ENCODE data around the gene PLXNC1. TPM values are rescaled to one million over a fixed set of nuclear protein-coding genes. Genes with fewer than 3 reads are reported as not detected.

The PLXNC1 gene
- total and polyA plus RNA-seq, 2 donors (not counting 1 experiment from before 2014, with no cell fraction given) = 9.7 to 33.6 TPM

DNA sequence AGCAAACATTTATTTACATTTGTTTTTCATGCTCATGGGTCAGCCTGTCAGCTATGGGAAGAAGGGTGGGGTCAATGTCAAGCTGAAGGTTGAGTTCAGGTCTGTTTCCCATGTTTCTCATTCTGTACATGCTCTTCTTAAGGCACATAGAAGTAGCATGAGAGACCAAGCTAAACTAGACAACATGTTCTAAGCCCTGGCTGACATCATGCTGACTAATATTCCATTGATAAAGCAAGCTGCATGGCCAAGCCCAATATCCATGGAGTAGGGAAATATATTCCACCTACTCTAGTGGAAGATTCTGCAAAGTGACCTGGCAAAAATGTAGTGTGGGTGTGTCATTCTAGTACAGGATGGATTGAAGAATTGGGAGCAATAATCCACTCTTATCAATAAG is 44.1 kb downstream of the PLXNC1 start:
- no peak for ATAC-seq (ENCODE audit: low read depth)
- no peaks in the 10 kb centered on the region for H4K20me1 ChIP-seq (ENCODE audit: control insufficient read depth, insufficient read depth, low read length, poor library complexity, severe bottlenecking)
- H3K4me1 ChIP-seq (ENCODE audit: control insufficient read depth in 2 of 2, insufficient read depth in 2 of 2, low read length in 2 of 2) = peaks cover 0 to 4% of the 10 kb centered on the region in 2 donors
- no peak overlapping the region for H3K4me2 ChIP-seq (replicated peaks; ENCODE audit: low read depth, low read length, poor library complexity, severe bottlenecking)
- DNase-seq = no peak
- H3K79me2 ChIP-seq (ENCODE audit: control insufficient read depth, insufficient read depth, low read length) = peaks cover 29% of the 10 kb centered on the region
- CTCF ChIA-PET = interaction anchor here (0.9 to 1.7 kb wide), 3 partner anchors 15 to 18 kb away, joined by 3 to 7 read pairs (median 3); no protein-coding TSS in a partner anchor
- H2AFZ ChIP-seq (ENCODE audit: insufficient read depth, low read depth, low read length, poor library complexity, severe bottlenecking) = no peak overlapping the region
- no peak overlapping the region for H3K4me3 ChIP-seq (ENCODE audit: control extremely low read depth in 1 of 5, extremely low read depth in 1 of 5, insufficient read depth in 1 of 5, low read depth in 2 of 5, low read length in 4 of 5)
- Mint-ChIP-seq H3K4me1 (peaks cover 20% of the 10 kb centered on the region), H3K9me3 (ENCODE audit: insufficient read depth) (no peaks in the 10 kb centered on the region), H3K27me3 (no peaks in the 10 kb centered on the region), H3K27ac (no peak overlapping the region), H3K4me3 (no peak overlapping the region)
- intact Hi-C loops (cut with micrococcal nuclease) = no loop called here
- H3K36me3 ChIP-seq (replicated peaks in 1 of 2; ENCODE audit: control extremely low read depth in 1 of 2, control insufficient read depth in 1 of 2, extremely low read depth in 1 of 2, insufficient read depth in 2 of 2, low read length in 1 of 2) = peaks cover 0 to 57% of the 10 kb centered on the region in 2 experiments
- H3K27me3 ChIP-seq (replicated peaks in 1 of 4; ENCODE audit: control extremely low read depth in 1 of 4, control insufficient read depth in 3 of 4, insufficient read depth in 4 of 4, low read length in 3 of 4) = no peaks in the 10 kb centered on the region
- peaks cover 0 to 5% (median 0%) of the 10 kb centered on the region in 3 donors for H3K9me3 ChIP-seq (ENCODE audit: control extremely low read depth in 1 of 3, control insufficient read depth in 2 of 3, insufficient read depth in 1 of 3, low read length in 2 of 3)
- H3K9ac ChIP-seq (ENCODE audit: low read length) = no peak overlapping the region
- POLR2A ChIA-PET = no interaction called here
- TF ChIP-seq, protein P1, sequence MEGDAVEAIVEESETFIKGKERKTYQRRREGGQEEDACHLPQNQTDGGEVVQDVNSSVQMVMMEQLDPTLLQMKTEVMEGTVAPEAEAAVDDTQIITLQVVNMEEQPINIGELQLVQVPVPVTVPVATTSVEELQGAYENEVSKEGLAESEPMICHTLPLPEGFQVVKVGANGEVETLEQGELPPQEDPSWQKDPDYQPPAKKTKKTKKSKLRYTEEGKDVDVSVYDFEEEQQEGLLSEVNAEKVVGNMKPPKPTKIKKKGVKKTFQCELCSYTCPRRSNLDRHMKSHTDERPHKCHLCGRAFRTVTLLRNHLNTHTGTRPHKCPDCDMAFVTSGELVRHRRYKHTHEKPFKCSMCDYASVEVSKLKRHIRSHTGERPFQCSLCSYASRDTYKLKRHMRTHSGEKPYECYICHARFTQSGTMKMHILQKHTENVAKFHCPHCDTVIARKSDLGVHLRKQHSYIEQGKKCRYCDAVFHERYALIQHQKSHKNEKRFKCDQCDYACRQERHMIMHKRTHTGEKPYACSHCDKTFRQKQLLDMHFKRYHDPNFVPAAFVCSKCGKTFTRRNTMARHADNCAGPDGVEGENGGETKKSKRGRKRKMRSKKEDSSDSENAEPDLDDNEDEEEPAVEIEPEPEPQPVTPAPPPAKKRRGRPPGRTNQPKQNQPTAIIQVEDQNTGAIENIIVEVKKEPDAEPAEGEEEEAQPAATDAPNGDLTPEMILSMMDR (IDR thresholded peaks at IDR 0.05) = no peak
- no peak for TF ChIP-seq EZH2 (IDR thresholded peaks at IDR 0.05; ENCODE audit: borderline replicate concordance, insufficient read depth, low read depth, low read length, poor library complexity, severe bottlenecking)
- H3K27ac ChIP-seq (ENCODE audit: low read length in 2 of 2) = no peak overlapping the region

DNA sequence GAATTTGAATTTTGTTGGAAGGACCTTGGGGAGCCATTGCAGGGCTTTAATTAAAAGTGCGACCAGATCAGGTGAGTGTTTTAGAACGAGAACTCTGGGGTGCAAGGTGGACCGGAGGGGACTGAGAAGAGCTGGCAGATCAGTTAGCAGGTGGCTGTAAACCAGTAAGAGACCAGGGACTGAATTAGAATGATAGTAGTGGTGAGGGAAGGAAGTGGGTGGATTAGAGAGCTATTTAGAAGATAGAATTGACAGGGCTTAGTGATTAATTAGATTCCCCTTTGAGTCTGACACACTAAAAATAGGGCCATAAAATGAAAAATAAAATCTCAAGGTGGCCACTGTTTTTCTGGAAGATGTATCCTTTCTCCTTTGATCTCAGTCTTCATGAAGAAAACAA is 44.8 kb downstream of the PLXNC1 start:
- Histone ChIP-seq H3K9ac (ENCODE audit: low read length) (no peak overlapping the region), H3K27me3 (replicated peaks in 1 of 4; ENCODE audit: control extremely low read depth in 1 of 4, control insufficient read depth in 3 of 4, insufficient read depth in 4 of 4, low read length in 3 of 4) (no peaks in the 10 kb centered on the region), H2AFZ (ENCODE audit: insufficient read depth, low read depth, low read length, poor library complexity, severe bottlenecking) (no peak overlapping the region), H3K27ac (ENCODE audit: low read length in 2 of 2) (peak overlapping the region in 1 of 2 donors; percentile 9), H3K79me2 (ENCODE audit: control insufficient read depth, insufficient read depth, low read length) (peaks cover 23% of the 10 kb centered on the region), H3K4me1 (ENCODE audit: control insufficient read depth in 2 of 2, insufficient read depth in 2 of 2, low read length in 2 of 2) (peaks cover 0 to 4% of the 10 kb centered on the region in 2 donors), H3K4me2 (replicated peaks; ENCODE audit: low read depth, low read length, poor library complexity, severe bottlenecking) (no peak overlapping the region), H3K36me3 (replicated peaks in 1 of 2; ENCODE audit: control extremely low read depth in 1 of 2, control insufficient read depth in 1 of 2, extremely low read depth in 1 of 2, insufficient read depth in 2 of 2, low read length in 1 of 2) (peaks cover 0 to 51% of the 10 kb centered on the region in 2 experiments), H4K20me1 (ENCODE audit: control insufficient read depth, insufficient read depth, low read length, poor library complexity, severe bottlenecking) (no peaks in the 10 kb centered on the region), H3K4me3 (ENCODE audit: control extremely low read depth in 1 of 5, extremely low read depth in 1 of 5, insufficient read depth in 1 of 5, low read depth in 2 of 5, low read length in 4 of 5) (no peak overlapping the region), H3K9me3 (ENCODE audit: control extremely low read depth in 1 of 3, control insufficient read depth in 2 of 3, insufficient read depth in 1 of 3, low read length in 2 of 3) (peaks cover 0 to 5% (median 0%) of the 10 kb centered on the region in 3 donors)
- TF ChIP-seq, protein P1 (IDR thresholded peaks at IDR 0.05) = no peak
- TF ChIP-seq EZH2 (IDR thresholded peaks at IDR 0.05; ENCODE audit: borderline replicate concordance, insufficient read depth, low read depth, low read length, poor library complexity, severe bottlenecking) = no peak
- intact Hi-C loops (cut with micrococcal nuclease) = no loop called here
- ChIA-PET POLR2A (no interaction called here), CTCF (interaction anchor here (1.7 kb wide), 1 partner anchor 15 kb away, joined by 7 read pairs; no protein-coding TSS in a partner anchor)
- H3K4me3 Mint-ChIP-seq = no peak overlapping the region
- H3K9me3 Mint-ChIP-seq (ENCODE audit: insufficient read depth) = no peaks in the 10 kb centered on the region
- H3K4me1 Mint-ChIP-seq = peaks cover 20% of the 10 kb centered on the region
- WGBS (ENCODE audit: insufficient coverage) = 13% methylated on average over 3 of the region's 3 CpGs
- peak overlapping the region; percentile 4 for H3K27ac Mint-ChIP-seq
- no peaks in the 10 kb centered on the region for H3K27me3 Mint-ChIP-seq
- no peak for DNase-seq
- ATAC-seq (ENCODE audit: low read depth) = no peak

Data from B cell (primary cell).